Esophagus muscularis mucosa (tissue), 4 donors: Measurements from ENCODE around the gene PTPRN2. TPM values are rescaled to one million over a fixed set of nuclear protein-coding genes. Genes with fewer than 3 reads are reported as not detected.

Source experiments
- DNase-seq: peaks from one replicate; pipeline ENCODE4 v3.0.0-alpha.2; 2017; ENCODE audit errors: extremely low spot score
- H3K27ac ChIP-seq, 4 donors: fragments of 200-600 bp; sonication (generic); replicated peaks in 1 of 4; 1 replicate in 3 of 4; 2 replicates in 1 of 4; pipeline ENCODE4 v1.5.1; 2016 to 2019; ENCODE audit warnings: mild to moderate bottlenecking in 1 of 4
- H3K27me3 ChIP-seq, 4 donors: fragments of 200-600 bp; sonication (generic); one replicate each; pipeline versions ENCODE4 v1.5.1 to v1.6.0; 2016 to 2019
- H3K36me3 ChIP-seq, 4 donors: fragments of 200-600 bp; sonication (generic); one replicate each; pipeline ENCODE4 v1.5.1; 2016 to 2019
- H3K4me1 ChIP-seq, 4 donors: fragments of 200-600 bp; sonication (generic); one replicate each; pipeline ENCODE4 v1.5.1; 2016 to 2019
- H3K4me3 ChIP-seq, 4 donors: fragments of 200-600 bp; sonication (generic); 1 replicate in 2 of 4; 2 replicates in 2 of 4; pipeline ENCODE4 v1.5.1; 2016 to 2019; ENCODE audit warnings: mild to moderate bottlenecking in 4 of 4, moderate library complexity in 1 of 4
- H3K9me3 ChIP-seq, 4 donors: fragments of 200-600 bp; sonication (generic); 1 replicate in 3 of 4; 2 replicates in 1 of 4; pipeline ENCODE4 v1.5.1; 2016 to 2019
- CTCF ChIP-seq, 3 experiments: fragments of 200-600 bp in 2 of 3; fragments of 450-650 bp in 1 of 3; sonication (generic) in 2 of 3; IDR thresholded peaks; one replicate each; pipeline ENCODE4 v1.5.1; 2017 to 2019; ENCODE audit warnings: antibody characterized with exemption in 3 of 3, mild to moderate bottlenecking in 2 of 3, moderate library complexity in 1 of 3
- EP300 ChIP-seq: sonication (generic); formaldehyde crosslinking; IDR thresholded peaks from one replicate; pipeline ENCODE4 v1.6.1; 2017; ENCODE audit warnings: antibody characterized with exemption
- POLR2A ChIP-seq: fragments of 450-650 bp; IDR thresholded peaks from one replicate; pipeline ENCODE4 v1.6.1; 2017; ENCODE audit warnings: antibody characterized with exemption, moderate library complexity, mild to moderate bottlenecking, low read depth
- POLR2AphosphoS5 ChIP-seq, 2 donors: sonication (generic); formaldehyde crosslinking; IDR thresholded peaks; one replicate each; pipeline ENCODE4 v1.6.1; 2017; ENCODE audit warnings: antibody characterized with exemption in 2 of 2
- WGBS: methylation state at CpG from one replicate; pipeline ENCODE4 v1.1.5; 2018; 5-methylcytosine and 5-hydroxymethylcytosine counted together
- intact Hi-C: fragments of 100-400 bp; cut with DNase I; formaldehyde crosslinking; loops from one replicate; pipeline ENCODE4 v1.15.1; 2023
- total RNA-seq, 4 donors: library from RNA; depleted of rRNA; stranded (reverse); fragments of >200 nt; gene quantifications; one replicate each; pipeline versions ENCODE4 v1.1.0 to v1.2.1, GENCODE V29; 2016

Gene PTPRN2
- total RNA-seq, 4 donors from 2014 or later, result 2.1 to 3.1 (median 3.1) TPM

- DNase-seq, result no peak
- intact Hi-C loops, result no loop called here
- WGBS, result 87% methylated on average over 2 of the region's 2 CpGs
- no peaks in the 10 kb centered on the region for H3K9me3 ChIP-seq
- H3K27ac ChIP-seq, result no peak overlapping the region
- H3K27me3 ChIP-seq, result no peaks in the 10 kb centered on the region
- H3K4me1 ChIP-seq, result no peaks in the 10 kb centered on the region
- H3K36me3 ChIP-seq, result no peaks in the 10 kb centered on the region
- no peak for TF ChIP-seq POLR2AphosphoS5 (IDR thresholded peaks at IDR 0.05)
- no peak for TF ChIP-seq POLR2A
- TF ChIP-seq CTCF (IDR thresholded peaks at IDR 0.05), result no peak
- TF ChIP-seq EP300, result no peak
- H3K4me3 ChIP-seq, result no peak overlapping the region
Observed at GRCh38 chr7:158616050-158616449, 28.4 kb upstream of the PTPRN2 start.

- TF ChIP-seq POLR2AphosphoS5 (IDR thresholded peaks at IDR 0.05) (no peak), CTCF (IDR thresholded peaks at IDR 0.05) (no peak), EP300 (no peak), POLR2A (no peak)
- DNase-seq, result no peak
- H3K27me3 ChIP-seq, result no peaks in the 10 kb centered on the region
- no peaks in the 10 kb centered on the region for H3K9me3 ChIP-seq
- no peak overlapping the region for H3K4me3 ChIP-seq
- H3K4me1 ChIP-seq, result no peaks in the 10 kb centered on the region
- intact Hi-C loops, result no loop called here
- H3K36me3 ChIP-seq, result no peaks in the 10 kb centered on the region
- no peak overlapping the region for H3K27ac ChIP-seq
- 44% methylated on average over 1 of the region's 1 CpG for WGBS
Observed at GRCh38 chr7:158614700-158615099, 27.1 kb upstream of the PTPRN2 start.

- TF ChIP-seq EP300, result no peak
- no peak for TF ChIP-seq POLR2A
- no peak for TF ChIP-seq POLR2AphosphoS5 (IDR thresholded peaks at IDR 0.05)
- no peak for TF ChIP-seq CTCF (IDR thresholded peaks at IDR 0.05)
- DNase-seq, result no peak
- Histone ChIP-seq H3K4me1 (no peaks in the 10 kb centered on the region), H3K27ac (no peak overlapping the region), H3K27me3 (no peaks in the 10 kb centered on the region), H3K4me3 (no peak overlapping the region), H3K36me3 (no peaks in the 10 kb centered on the region), H3K9me3 (no peaks in the 10 kb centered on the region)
- intact Hi-C loops, result no loop called here
- 92% methylated on average over 2 of the region's 2 CpGs for WGBS
Observed at GRCh38 chr7:158613481-158613880, 25.9 kb upstream of the PTPRN2 start.

- no peak overlapping the region for H3K4me3 ChIP-seq
- intact Hi-C loops, result no loop called here
- no peak for DNase-seq
- H3K27ac ChIP-seq, result no peak overlapping the region
- no peaks in the 10 kb centered on the region for H3K27me3 ChIP-seq
- no peak for TF ChIP-seq POLR2AphosphoS5 (IDR thresholded peaks at IDR 0.05)
- TF ChIP-seq EP300, result no peak
- TF ChIP-seq CTCF (IDR thresholded peaks at IDR 0.05), result no peak
- TF ChIP-seq POLR2A, result no peak
- H3K9me3 ChIP-seq, result no peaks in the 10 kb centered on the region
- WGBS, result 93% methylated on average over 4 of the region's 4 CpGs
- no peaks in the 10 kb centered on the region for H3K4me1 ChIP-seq
- peaks cover 0 to 5% (median 0%) of the 10 kb centered on the region in 4 donors for H3K36me3 ChIP-seq
Observed at GRCh38 chr7:158612546-158612945, 24.9 kb upstream of the PTPRN2 start.

GRCh38 chr7:158611541-158611940 lies 23.9 kb upstream of the PTPRN2 start:
- H3K9me3 ChIP-seq, result no peaks in the 10 kb centered on the region
- peaks cover 0 to 10% (median 0%) of the 10 kb centered on the region in 4 donors for H3K36me3 ChIP-seq
- intact Hi-C loops, result no loop called here
- no peak for TF ChIP-seq EP300
- no peak for TF ChIP-seq CTCF (IDR thresholded peaks at IDR 0.05)
- no peak for TF ChIP-seq POLR2AphosphoS5 (IDR thresholded peaks at IDR 0.05)
- no peak for TF ChIP-seq POLR2A
- no peaks in the 10 kb centered on the region for H3K4me1 ChIP-seq
- H3K27ac ChIP-seq, result no peak overlapping the region
- no peaks in the 10 kb centered on the region for H3K27me3 ChIP-seq
- no peak for DNase-seq
- H3K4me3 ChIP-seq, result no peak overlapping the region
- 89% methylated on average over 8 of the region's 8 CpGs for WGBS
